ENCODE results near the gene HSF5.

DNA sequence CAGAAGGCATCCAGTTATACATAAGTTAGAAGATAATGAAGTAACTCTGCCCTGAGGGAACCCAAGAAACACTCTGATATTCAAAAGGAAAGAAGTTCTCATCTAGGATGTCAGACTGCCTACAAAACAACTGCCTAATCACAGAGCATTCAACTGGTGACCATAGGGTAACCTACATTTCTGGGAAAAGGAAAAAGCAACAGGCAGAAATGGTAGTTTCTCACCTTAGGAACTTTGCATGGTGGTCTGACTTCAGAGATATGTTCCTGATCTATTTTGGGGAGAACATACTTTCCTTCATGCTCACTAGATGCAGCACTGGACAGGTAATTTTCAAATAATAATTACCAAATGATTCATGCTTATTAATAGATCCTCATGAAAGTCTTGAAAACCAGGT is 87.4 kb downstream of the HSF5 start:
- TF ChIP-seq, protein P1, sequence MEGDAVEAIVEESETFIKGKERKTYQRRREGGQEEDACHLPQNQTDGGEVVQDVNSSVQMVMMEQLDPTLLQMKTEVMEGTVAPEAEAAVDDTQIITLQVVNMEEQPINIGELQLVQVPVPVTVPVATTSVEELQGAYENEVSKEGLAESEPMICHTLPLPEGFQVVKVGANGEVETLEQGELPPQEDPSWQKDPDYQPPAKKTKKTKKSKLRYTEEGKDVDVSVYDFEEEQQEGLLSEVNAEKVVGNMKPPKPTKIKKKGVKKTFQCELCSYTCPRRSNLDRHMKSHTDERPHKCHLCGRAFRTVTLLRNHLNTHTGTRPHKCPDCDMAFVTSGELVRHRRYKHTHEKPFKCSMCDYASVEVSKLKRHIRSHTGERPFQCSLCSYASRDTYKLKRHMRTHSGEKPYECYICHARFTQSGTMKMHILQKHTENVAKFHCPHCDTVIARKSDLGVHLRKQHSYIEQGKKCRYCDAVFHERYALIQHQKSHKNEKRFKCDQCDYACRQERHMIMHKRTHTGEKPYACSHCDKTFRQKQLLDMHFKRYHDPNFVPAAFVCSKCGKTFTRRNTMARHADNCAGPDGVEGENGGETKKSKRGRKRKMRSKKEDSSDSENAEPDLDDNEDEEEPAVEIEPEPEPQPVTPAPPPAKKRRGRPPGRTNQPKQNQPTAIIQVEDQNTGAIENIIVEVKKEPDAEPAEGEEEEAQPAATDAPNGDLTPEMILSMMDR (IDR thresholded peaks at IDR 0.05) = no peak
- TF ChIP-seq ZFX (IDR thresholded peaks at IDR 0.05; ENCODE audit: borderline replicate concordance) = no peak
